ENCODE measurements around the gene SSBP4. TPM values are rescaled to one million over a fixed set of nuclear protein-coding genes. Genes with fewer than 3 reads are reported as not detected.

The SSBP4 gene
- total and polyA plus RNA-seq, 2 donors (not counting 3 experiments of a cell fraction or from before 2014, with no cell fraction given): 89.6 to 151 TPM

DNA sequence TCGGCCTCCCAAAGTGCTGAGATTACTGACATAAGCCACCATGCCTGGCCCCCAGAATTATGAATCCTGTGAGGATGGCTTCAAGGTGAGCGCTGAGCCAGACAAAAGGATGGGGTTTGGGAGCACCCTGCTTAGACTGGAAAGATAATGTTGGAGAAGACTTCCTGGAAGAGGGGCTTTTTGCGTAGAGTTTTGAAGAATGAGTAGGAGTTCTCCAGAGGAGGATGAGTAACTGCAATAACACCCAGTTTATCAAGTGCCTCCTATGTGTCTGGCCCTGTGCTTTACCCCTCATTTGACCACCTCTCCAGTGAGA is 33.9 kb upstream of the SSBP4 start:
- Histone ChIP-seq H2AFZ (ENCODE audit: low read depth, low read length) (peak overlapping the region; percentile 5), H3K4me2 (ENCODE audit: insufficient read depth, low read length) (peak overlapping the region; percentile 35), H3K27ac (ENCODE audit: insufficient read depth, low read depth, low read length) (peak overlapping the region; percentile 69), H3K9me3 (replicated peaks; ENCODE audit: control insufficient read depth, insufficient read depth, low read length) (no peaks in the 10 kb centered on the region), H3K9me1 (replicated peaks; ENCODE audit: control insufficient read depth, extremely low read depth, insufficient read depth, low read length) (no peaks in the 10 kb centered on the region), H3K79me2 (ENCODE audit: control insufficient read depth, insufficient read depth, low read length) (peaks cover 26% of the 10 kb centered on the region), H3K27me3 (ENCODE audit: control insufficient read depth in 2 of 2, insufficient read depth in 2 of 2, low read length in 2 of 2) (no peaks in the 10 kb centered on the region), H4K20me1 (replicated peaks; ENCODE audit: control insufficient read depth, extremely low read depth, insufficient read depth, low read length) (no peaks in the 10 kb centered on the region), H3K36me3 (ENCODE audit: control insufficient read depth in 2 of 2, extremely low read depth in 1 of 2, insufficient read depth in 2 of 2, low read length in 2 of 2) (peaks cover 0 to 9% of the 10 kb centered on the region in 2 experiments), H3K9ac (replicated peaks; ENCODE audit: extremely low read depth, insufficient read depth, low read length) (peak overlapping the region; percentile 5), H3K4me1 (ENCODE audit: control insufficient read depth, extremely low read depth, insufficient read depth, low read length) (peaks cover 15% of the 10 kb centered on the region), H3K4me3 (replicated peaks in 1 of 3; ENCODE audit: insufficient read depth in 1 of 3, low read depth in 1 of 3, low read length in 3 of 3) (no peak overlapping the region)
- BruUV-seq (replicated peaks): no TSS peak
- ChIA-PET CTCF (interaction anchor here (0.5 to 9.4 kb wide), 31 partner anchors 8 to 177 kb away, joined by 3 to 115 read pairs (median 6); partner anchors contain the start of genes JUND, LRRC25, LSM4 and SSBP4), POLR2A (interaction anchor here (0.6 to 3.6 kb wide), 25 partner anchors 9 to 161 kb away, joined by 3 to 87 read pairs (median 6); partner anchors contain the start of genes JUND, LSM4 and SSBP4)
- dilution Hi-C loops (cut with MboI; ENCODE audit: extremely low pct_ligation_motif_present, low sequenced_read_pairs): no loop called here
- no peak for DNase-seq (ENCODE audit: low read depth, low spot score)
- TF ChIP-seq POLR2A (IDR thresholded peaks at IDR 0.05; ENCODE audit: low read depth, low read length): no peak
- TF ChIP-seq MYC (IDR thresholded peaks at IDR 0.05; ENCODE audit: low read depth, low read length): no peak
- no peak for FAIRE-seq
- intact Hi-C loops (cut with micrococcal nuclease): no loop called here

DNA sequence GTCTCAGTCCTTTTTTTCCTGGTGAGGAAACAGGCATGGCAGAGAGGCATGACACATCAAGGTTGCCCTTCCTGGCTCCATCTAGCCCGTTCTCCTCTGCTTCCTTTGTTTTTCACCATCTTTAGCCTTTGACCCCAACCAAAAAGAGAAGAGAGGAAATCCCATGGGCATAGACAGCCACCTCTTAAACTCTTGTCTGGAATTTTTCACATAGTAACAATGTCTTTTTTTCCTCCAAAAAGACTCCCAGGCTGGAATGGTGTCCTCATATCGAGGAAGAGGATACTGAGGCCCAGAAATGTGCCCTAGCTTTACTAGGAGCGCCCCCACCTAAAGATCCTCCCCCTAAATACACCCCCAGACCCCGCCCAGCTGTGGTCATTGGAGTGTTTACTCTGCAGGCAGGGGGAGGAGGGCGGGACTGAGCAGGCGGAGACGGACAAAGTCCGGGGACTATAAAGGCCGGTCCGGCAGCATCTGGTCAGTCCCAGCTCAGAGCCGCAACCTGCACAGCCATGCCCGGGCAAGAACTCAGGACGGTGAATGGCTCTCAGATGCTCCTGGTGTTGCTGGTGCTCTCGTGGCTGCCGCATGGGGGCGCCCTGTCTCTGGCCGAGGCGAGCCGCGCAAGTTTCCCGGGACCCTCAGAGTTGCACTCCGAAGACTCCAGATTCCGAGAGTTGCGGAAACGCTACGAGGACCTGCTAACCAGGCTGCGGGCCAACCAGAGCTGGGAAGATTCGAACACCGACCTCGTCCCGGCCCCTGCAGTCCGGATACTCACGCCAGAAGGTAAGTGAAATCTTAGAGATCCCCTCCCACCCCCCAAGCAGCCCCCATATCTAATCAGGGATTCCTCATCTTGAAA is 33.3 kb upstream of the SSBP4 start, which contains the start of gene GDF15:
Gene GDF15, plus strand, starts transcription at position 484 of the 868 bp plus-strand sequence. Its CDS starts 32 bp downstream, at position 516.
- Histone ChIP-seq H3K36me3 (ENCODE audit: control insufficient read depth in 2 of 2, extremely low read depth in 1 of 2, insufficient read depth in 2 of 2, low read length in 2 of 2) (peaks cover 0 to 9% of the 10 kb centered on the region in 2 experiments), H3K9me1 (replicated peaks; ENCODE audit: control insufficient read depth, extremely low read depth, insufficient read depth, low read length) (no peaks in the 10 kb centered on the region), H3K9ac (replicated peaks; ENCODE audit: extremely low read depth, insufficient read depth, low read length) (peak within 1 kb of the TSS; percentile 91), H3K4me2 (ENCODE audit: insufficient read depth, low read length) (peak within 1 kb of the TSS; percentile 92), H3K27ac (ENCODE audit: insufficient read depth, low read depth, low read length) (peak within 1 kb of the TSS; percentile 69), H3K27me3 (ENCODE audit: control insufficient read depth in 2 of 2, insufficient read depth in 2 of 2, low read length in 2 of 2) (no peaks in the 10 kb centered on the region), H3K79me2 (ENCODE audit: control insufficient read depth, insufficient read depth, low read length) (peaks cover 26% of the 10 kb centered on the region), H2AFZ (ENCODE audit: low read depth, low read length) (peak within 1 kb of the TSS; percentile 5), H4K20me1 (replicated peaks; ENCODE audit: control insufficient read depth, extremely low read depth, insufficient read depth, low read length) (no peaks in the 10 kb centered on the region), H3K4me1 (ENCODE audit: control insufficient read depth, extremely low read depth, insufficient read depth, low read length) (peaks cover 15% of the 10 kb centered on the region), H3K9me3 (replicated peaks; ENCODE audit: control insufficient read depth, insufficient read depth, low read length) (no peaks in the 10 kb centered on the region), H3K4me3 (replicated peaks in 1 of 3; ENCODE audit: insufficient read depth in 1 of 3, low read depth in 1 of 3, low read length in 3 of 3) (peak within 1 kb of the TSS; percentile 71 to 97 (median 94))
- BruUV-seq (replicated peaks): TSS peak; percentile 88
- TF ChIP-seq MYC (IDR thresholded peaks at IDR 0.05; ENCODE audit: low read depth, low read length) (no peak), EZH2 (IDR thresholded peaks at IDR 0.05; ENCODE audit: borderline replicate concordance, low read depth, low read length, severe bottlenecking) (no peak), POLR2A (IDR thresholded peaks at IDR 0.05; ENCODE audit: low read depth, low read length) (peak; percentile 100), JUN (IDR thresholded peaks at IDR 0.05; ENCODE audit: borderline replicate concordance, insufficient read depth, insufficient read length, low read depth) (peak; percentile 42), POLR2AphosphoS5 (IDR thresholded peaks at IDR 0.05; ENCODE audit: insufficient read depth, low read depth, low read length) (peak; percentile 100), GATA2 (IDR thresholded peaks at IDR 0.05; ENCODE audit: insufficient read depth, insufficient read length, low read depth, low read length) (peak; percentile 68), FOS (IDR thresholded peaks at IDR 0.05; ENCODE audit: borderline replicate concordance, insufficient read depth, low read length) (peak; percentile 72)
- TF ChIP-seq, protein P1, sequence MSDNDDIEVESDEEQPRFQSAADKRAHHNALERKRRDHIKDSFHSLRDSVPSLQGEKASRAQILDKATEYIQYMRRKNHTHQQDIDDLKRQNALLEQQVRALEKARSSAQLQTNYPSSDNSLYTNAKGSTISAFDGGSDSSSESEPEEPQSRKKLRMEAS (IDR thresholded peaks at IDR 0.05; ENCODE audit: insufficient read depth, insufficient read length): peak; percentile 37
- TF ChIP-seq, protein P2, sequence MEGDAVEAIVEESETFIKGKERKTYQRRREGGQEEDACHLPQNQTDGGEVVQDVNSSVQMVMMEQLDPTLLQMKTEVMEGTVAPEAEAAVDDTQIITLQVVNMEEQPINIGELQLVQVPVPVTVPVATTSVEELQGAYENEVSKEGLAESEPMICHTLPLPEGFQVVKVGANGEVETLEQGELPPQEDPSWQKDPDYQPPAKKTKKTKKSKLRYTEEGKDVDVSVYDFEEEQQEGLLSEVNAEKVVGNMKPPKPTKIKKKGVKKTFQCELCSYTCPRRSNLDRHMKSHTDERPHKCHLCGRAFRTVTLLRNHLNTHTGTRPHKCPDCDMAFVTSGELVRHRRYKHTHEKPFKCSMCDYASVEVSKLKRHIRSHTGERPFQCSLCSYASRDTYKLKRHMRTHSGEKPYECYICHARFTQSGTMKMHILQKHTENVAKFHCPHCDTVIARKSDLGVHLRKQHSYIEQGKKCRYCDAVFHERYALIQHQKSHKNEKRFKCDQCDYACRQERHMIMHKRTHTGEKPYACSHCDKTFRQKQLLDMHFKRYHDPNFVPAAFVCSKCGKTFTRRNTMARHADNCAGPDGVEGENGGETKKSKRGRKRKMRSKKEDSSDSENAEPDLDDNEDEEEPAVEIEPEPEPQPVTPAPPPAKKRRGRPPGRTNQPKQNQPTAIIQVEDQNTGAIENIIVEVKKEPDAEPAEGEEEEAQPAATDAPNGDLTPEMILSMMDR (IDR thresholded peaks at IDR 0.05; ENCODE audit: extremely low read depth in 1 of 2, insufficient read depth in 1 of 2, low read depth in 1 of 2, low read length in 2 of 2): peak; percentile 92 to 95
- intact Hi-C loops (cut with micrococcal nuclease) (loop anchor here (1.0 to 2.0 kb wide), 4 partner anchors 12 to 37 kb away; no protein-coding TSS in a partner anchor), dilution Hi-C loops (cut with MboI; ENCODE audit: extremely low pct_ligation_motif_present, low sequenced_read_pairs) (no loop called here)
- POLR2A ChIA-PET: interaction anchor here (0.6 to 3.6 kb wide), 27 partner anchors 9 to 162 kb away, joined by 3 to 87 read pairs (median 5); partner anchors contain the start of genes JUND, LSM4 and SSBP4
- DNase-seq (ENCODE audit: low read depth, low spot score) (peak; percentile 97), FAIRE-seq (peak; percentile 98)
- CTCF ChIA-PET: interaction anchor here (0.5 to 9.4 kb wide), 31 partner anchors 8 to 177 kb away, joined by 3 to 115 read pairs (median 6); partner anchors contain the start of genes JUND, LRRC25, LSM4 and SSBP4
